MM.1S (cell line): ENCODE data around the gene ADAP1.

Experiments used
- EZH2 ChIP-seq: fragments of 300-600 bp; sonication (generic); optimal IDR thresholded peaks from 2 replicates; pipeline ENCODE3; 2017; ENCODE audit warnings: low read depth, mild to moderate bottlenecking, antibody characterized with exemption, low read length, mixed read lengths
- TF ChIP-seq, protein P1 (sequence below): fragments of 300-600 bp; sonication (generic); IDR thresholded peaks from 2 replicates; pipeline ENCODE4 v1.5.1; 2016; ENCODE audit warnings: antibody characterized with exemption, low read length, mixed read lengths

DNA sequence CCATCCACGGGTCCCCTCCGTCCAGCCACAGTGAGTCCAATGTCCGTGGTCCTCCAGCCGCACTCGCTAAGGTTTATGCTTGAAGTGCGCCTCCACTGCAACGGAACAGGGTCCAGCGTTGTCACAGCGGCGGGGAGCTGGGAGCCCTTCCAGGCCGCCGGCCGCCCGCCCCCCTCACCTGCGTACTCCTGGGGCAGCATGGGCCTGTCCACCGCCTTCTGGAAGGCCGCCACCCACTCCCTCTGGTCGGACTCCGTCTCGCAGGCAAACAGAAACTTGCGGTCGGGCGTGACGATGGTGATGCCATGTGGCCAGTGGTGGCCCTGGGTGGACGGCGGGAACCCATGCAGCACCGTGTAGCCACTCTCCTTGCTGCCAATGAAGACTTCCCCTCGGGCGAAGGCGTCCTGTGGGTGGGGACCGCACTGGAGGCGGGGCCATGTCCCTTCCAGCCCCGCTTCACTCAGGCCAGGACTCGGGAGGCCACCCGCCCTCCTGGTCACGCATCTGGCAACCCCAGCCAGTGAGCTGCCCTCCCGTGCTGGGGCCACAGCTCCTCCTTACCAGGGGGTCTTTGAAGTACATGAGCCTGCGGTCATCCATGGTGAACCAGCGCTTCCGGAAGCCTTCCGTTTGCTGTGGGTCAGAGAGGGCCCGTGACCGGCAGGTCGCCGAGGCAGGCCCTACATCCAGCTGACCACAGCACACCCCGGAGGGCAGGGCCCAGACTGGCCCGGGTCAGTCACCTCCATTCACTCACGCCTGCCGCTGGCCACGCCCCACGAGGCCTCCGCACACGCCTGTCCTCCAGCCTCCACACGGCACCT, 55.4 kb downstream of the ADAP1 start:
- TF ChIP-seq, protein P1, sequence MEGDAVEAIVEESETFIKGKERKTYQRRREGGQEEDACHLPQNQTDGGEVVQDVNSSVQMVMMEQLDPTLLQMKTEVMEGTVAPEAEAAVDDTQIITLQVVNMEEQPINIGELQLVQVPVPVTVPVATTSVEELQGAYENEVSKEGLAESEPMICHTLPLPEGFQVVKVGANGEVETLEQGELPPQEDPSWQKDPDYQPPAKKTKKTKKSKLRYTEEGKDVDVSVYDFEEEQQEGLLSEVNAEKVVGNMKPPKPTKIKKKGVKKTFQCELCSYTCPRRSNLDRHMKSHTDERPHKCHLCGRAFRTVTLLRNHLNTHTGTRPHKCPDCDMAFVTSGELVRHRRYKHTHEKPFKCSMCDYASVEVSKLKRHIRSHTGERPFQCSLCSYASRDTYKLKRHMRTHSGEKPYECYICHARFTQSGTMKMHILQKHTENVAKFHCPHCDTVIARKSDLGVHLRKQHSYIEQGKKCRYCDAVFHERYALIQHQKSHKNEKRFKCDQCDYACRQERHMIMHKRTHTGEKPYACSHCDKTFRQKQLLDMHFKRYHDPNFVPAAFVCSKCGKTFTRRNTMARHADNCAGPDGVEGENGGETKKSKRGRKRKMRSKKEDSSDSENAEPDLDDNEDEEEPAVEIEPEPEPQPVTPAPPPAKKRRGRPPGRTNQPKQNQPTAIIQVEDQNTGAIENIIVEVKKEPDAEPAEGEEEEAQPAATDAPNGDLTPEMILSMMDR = no peak
- TF ChIP-seq EZH2 = no peak
